ENCODE data around the gene UGDH. TPM values are rescaled to one million over a fixed set of nuclear protein-coding genes. Genes with fewer than 3 reads are reported as not detected.

UGDH gene
- total RNA-seq, 1 experiment from 2014 or later: 104 TPM

GRCh38 chr4:39480902-39481695 lies 46.1 kb downstream of the UGDH start:
- Mint-ChIP-seq H3K9me3 (peaks cover 7 to 8% of the 10 kb centered on the region in 2 experiments), H3K36me3 (ENCODE audit: insufficient read depth in 1 of 3, low read depth in 3 of 3) (peaks cover 5 to 17% (median 9%) of the 10 kb centered on the region in 3 experiments), H3K4me1 (no peaks in the 10 kb centered on the region), H3K4me3 (no peak overlapping the region), H3K27me3 (ENCODE audit: low read depth) (no peaks in the 10 kb centered on the region), H3K27ac (no peak overlapping the region; a peak in 2 of 7 replicates)
- Histone ChIP-seq H2AK5ac (ENCODE audit: insufficient read length, low read length) (no peak overlapping the region), H3K4ac (ENCODE audit: low read depth, low read length) (no peak overlapping the region), H2BK15ac (ENCODE audit: low read depth, low read length) (no peak overlapping the region), H3K9ac (ENCODE audit: extremely low read depth, insufficient read length, low read length) (no peak overlapping the region), H3K9me3 (ENCODE audit: control insufficient read depth, low read depth, low read length) (no peaks in the 10 kb centered on the region), H3K79me2 (ENCODE audit: insufficient read depth, low read length) (no peaks in the 10 kb centered on the region), H3K23me2 (ENCODE audit: insufficient read length, low read depth, low read length, poor library complexity, severe bottlenecking) (no peaks in the 10 kb centered on the region), H4K91ac (ENCODE audit: insufficient read length, low read depth, low read length) (no peak overlapping the region), H3K27me3 (ENCODE audit: insufficient read depth, low read length) (no peaks in the 10 kb centered on the region), H4K5ac (ENCODE audit: insufficient read length, low read depth, low read length) (no peak overlapping the region), H3K79me1 (ENCODE audit: insufficient read depth, low read depth, low read length, poor library complexity, severe bottlenecking) (no peaks in the 10 kb centered on the region), H2AFZ (ENCODE audit: low read length) (no peak overlapping the region), H3K56ac (ENCODE audit: insufficient read length, low read depth, low read length) (no peak overlapping the region), H3K4me1 (ENCODE audit: insufficient read depth, low read length) (no peaks in the 10 kb centered on the region), H2BK120ac (ENCODE audit: low read depth, low read length, poor library complexity, severe bottlenecking) (no peak overlapping the region), H2BK20ac (ENCODE audit: low read depth, low read length, poor library complexity, severe bottlenecking) (no peak overlapping the region), H3K23ac (ENCODE audit: insufficient read length, low read depth, low read length) (no peak overlapping the region), H3K4me2 (ENCODE audit: insufficient read depth, insufficient read length, low read length) (no peak overlapping the region), H4K20me1 (ENCODE audit: control insufficient read depth, insufficient read depth, insufficient read length) (no peaks in the 10 kb centered on the region), H2BK12ac (ENCODE audit: insufficient read length, low read depth, low read length) (no peak overlapping the region), H2BK5ac (ENCODE audit: insufficient read length, low read length) (no peak overlapping the region), H3K18ac (ENCODE audit: insufficient read length, low read depth, low read length) (no peak overlapping the region), H4K8ac (replicated peaks; ENCODE audit: insufficient read length, low read depth, low read length) (no peak overlapping the region), H3T11ph (ENCODE audit: low read length) (no peak overlapping the region), H3K27ac (ENCODE audit: insufficient read length, low read depth, low read length) (no peak overlapping the region), H3K14ac (ENCODE audit: insufficient read depth, low read length) (no peak overlapping the region; the same call in 1 of the 2 replicates)
- WGBS (ENCODE audit: extremely low coverage, insufficient read length, low lambda C conversion rate): no CpG with 5 or more reads among the region's 21 CpGs
- TF ChIP-seq, protein P1, sequence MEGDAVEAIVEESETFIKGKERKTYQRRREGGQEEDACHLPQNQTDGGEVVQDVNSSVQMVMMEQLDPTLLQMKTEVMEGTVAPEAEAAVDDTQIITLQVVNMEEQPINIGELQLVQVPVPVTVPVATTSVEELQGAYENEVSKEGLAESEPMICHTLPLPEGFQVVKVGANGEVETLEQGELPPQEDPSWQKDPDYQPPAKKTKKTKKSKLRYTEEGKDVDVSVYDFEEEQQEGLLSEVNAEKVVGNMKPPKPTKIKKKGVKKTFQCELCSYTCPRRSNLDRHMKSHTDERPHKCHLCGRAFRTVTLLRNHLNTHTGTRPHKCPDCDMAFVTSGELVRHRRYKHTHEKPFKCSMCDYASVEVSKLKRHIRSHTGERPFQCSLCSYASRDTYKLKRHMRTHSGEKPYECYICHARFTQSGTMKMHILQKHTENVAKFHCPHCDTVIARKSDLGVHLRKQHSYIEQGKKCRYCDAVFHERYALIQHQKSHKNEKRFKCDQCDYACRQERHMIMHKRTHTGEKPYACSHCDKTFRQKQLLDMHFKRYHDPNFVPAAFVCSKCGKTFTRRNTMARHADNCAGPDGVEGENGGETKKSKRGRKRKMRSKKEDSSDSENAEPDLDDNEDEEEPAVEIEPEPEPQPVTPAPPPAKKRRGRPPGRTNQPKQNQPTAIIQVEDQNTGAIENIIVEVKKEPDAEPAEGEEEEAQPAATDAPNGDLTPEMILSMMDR (conservative IDR thresholded peaks at IDR 0.05): no peak
- DNase-seq: no peak
